ENCODE results near the gene DES. TPM values are rescaled to one million over a fixed set of nuclear protein-coding genes. Genes with fewer than 3 reads are reported as not detected.

Gene DES
- total RNA-seq, 1 experiment from 2014 or later, result 1.6 TPM

GRCh38 chr2:219422952-219423534 lies 4.9 kb downstream of the DES start:
- Mint-ChIP-seq H3K9me3 (no peaks in the 10 kb centered on the region), H3K27me3 (ENCODE audit: low read depth) (peaks cover 34% of the 10 kb centered on the region), H3K4me1 (peaks cover 9% of the 10 kb centered on the region), H3K27ac (no peak overlapping the region), H3K36me3 (no peaks in the 10 kb centered on the region), H3K4me3 (no peak overlapping the region)
- POLR2A ChIA-PET, result interaction anchor here (0.6 kb wide), 2 partner anchors 12 to 205 kb away, joined by 3 to 4 read pairs; no protein-coding TSS in a partner anchor
- DNase-seq (ENCODE audit: low spot score) (no peak), ATAC-seq (no peak)
- TF ChIP-seq TEAD4 (CRISPR knock-in tag; IDR thresholded peaks at IDR 0.05), result no peak
- TF ChIP-seq NFE2L1 (CRISPR knock-in tag; IDR thresholded peaks at IDR 0.05), result no peak
- TF ChIP-seq, protein P1, sequence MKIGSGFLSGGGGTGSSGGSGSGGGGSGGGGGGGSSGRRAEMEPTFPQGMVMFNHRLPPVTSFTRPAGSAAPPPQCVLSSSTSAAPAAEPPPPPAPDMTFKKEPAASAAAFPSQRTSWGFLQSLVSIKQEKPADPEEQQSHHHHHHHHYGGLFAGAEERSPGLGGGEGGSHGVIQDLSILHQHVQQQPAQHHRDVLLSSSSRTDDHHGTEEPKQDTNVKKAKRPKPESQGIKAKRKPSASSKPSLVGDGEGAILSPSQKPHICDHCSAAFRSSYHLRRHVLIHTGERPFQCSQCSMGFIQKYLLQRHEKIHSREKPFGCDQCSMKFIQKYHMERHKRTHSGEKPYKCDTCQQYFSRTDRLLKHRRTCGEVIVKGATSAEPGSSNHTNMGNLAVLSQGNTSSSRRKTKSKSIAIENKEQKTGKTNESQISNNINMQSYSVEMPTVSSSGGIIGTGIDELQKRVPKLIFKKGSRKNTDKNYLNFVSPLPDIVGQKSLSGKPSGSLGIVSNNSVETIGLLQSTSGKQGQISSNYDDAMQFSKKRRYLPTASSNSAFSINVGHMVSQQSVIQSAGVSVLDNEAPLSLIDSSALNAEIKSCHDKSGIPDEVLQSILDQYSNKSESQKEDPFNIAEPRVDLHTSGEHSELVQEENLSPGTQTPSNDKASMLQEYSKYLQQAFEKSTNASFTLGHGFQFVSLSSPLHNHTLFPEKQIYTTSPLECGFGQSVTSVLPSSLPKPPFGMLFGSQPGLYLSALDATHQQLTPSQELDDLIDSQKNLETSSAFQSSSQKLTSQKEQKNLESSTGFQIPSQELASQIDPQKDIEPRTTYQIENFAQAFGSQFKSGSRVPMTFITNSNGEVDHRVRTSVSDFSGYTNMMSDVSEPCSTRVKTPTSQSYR (CRISPR knock-in tag; IDR thresholded peaks at IDR 0.05), result no peak
- TF ChIP-seq CBFB (CRISPR knock-in tag; IDR thresholded peaks at IDR 0.05; ENCODE audit: low read depth), result no peak
- TF ChIP-seq, protein P2, sequence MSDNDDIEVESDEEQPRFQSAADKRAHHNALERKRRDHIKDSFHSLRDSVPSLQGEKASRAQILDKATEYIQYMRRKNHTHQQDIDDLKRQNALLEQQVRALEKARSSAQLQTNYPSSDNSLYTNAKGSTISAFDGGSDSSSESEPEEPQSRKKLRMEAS (CRISPR knock-in tag; IDR thresholded peaks at IDR 0.05), result no peak
- no peak for TF ChIP-seq PRDM15 (CRISPR knock-in tag; IDR thresholded peaks at IDR 0.05)
- no peak for TF ChIP-seq NFYB (CRISPR knock-in tag; conservative IDR thresholded peaks at IDR 0.05; ENCODE audit: low read depth)
- TF ChIP-seq RELA (CRISPR knock-in tag; IDR thresholded peaks at IDR 0.05; ENCODE audit: borderline replicate concordance), result no peak
- TF ChIP-seq, protein P3, sequence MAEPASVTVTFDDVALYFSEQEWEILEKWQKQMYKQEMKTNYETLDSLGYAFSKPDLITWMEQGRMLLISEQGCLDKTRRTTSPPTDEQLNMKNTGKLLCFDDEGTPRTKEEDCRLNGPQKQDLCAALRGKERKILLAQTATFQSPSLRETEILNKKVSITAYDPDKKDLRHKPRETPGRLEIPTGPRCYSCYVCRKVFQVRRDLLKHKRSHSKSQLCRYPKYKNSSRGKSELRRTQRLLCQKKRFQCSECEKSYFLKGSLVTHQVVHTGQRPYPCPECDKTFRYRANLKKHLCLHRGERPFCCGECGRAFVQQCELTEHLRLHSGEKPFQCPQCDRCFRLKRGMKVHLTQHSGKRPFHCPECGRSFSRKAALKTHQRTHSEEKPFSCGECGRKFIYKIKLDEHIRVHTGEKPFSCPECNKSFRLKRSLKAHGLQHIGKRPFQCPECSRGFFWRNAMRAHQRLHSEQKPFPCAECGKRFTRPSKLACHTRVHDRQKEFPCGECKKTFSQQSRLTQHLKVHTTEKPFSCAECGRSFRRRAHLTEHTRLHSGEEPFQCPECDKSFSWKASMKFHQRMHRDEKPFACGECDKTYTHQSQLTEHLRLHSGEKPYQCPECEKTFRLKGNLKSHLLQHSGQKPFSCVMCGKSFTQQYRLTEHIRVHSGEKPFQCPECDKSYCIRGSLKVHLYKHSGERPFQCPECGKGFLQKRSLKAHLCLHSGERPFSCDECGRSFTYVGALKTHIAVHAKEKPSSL (CRISPR knock-in tag; conservative IDR thresholded peaks at IDR 0.05), result no peak
- no peak for TF ChIP-seq EMX1 (CRISPR knock-in tag; IDR thresholded peaks at IDR 0.05)
- TF ChIP-seq MYBL2 (CRISPR knock-in tag; IDR thresholded peaks at IDR 0.05), result no peak
- no peak for TF ChIP-seq FOXJ3 (CRISPR knock-in tag; IDR thresholded peaks at IDR 0.05; ENCODE audit: borderline replicate concordance)
- TF ChIP-seq ZNF512 (CRISPR knock-in tag; IDR thresholded peaks at IDR 0.05; ENCODE audit: borderline replicate concordance), result no peak
- no peak for TF ChIP-seq CREB1 (CRISPR knock-in tag; IDR thresholded peaks at IDR 0.05)
- CTCF ChIA-PET, result interaction anchor here (0.6 to 1.6 kb wide), 8 partner anchors 11 to 576 kb away, joined by 3 to 5 read pairs (median 4); no protein-coding TSS in a partner anchor

All from WTC11 (cell line).